Measurements from ENCODE around the gene FRAS1.

- TF ChIP-seq CTCF (IDR thresholded peaks at IDR 0.05): no peak
- no peak for TF ChIP-seq EZH2 (IDR thresholded peaks at IDR 0.05; ENCODE audit: borderline replicate concordance, insufficient read depth, low read depth, low read length, poor library complexity, severe bottlenecking)
These were observed 495.9 kb downstream of the FRAS1 start for GRCh38 chr4:78553043-78553396.
